IMR-90 (cell line): ENCODE results near the gene PMM2. TPM values are rescaled to one million over a fixed set of nuclear protein-coding genes. Genes with fewer than 3 reads are reported as not detected.

ENCODE experiments used
- ATAC-seq: fragments of 200-7000 bp; cut with Tn5 transposase; 2 replicates; pipeline ENCODE4 v1.9.1; 2020; ENCODE audit warnings: low read depth, mild to moderate bottlenecking, moderate library complexity
- BruUV-seq: library from RNA; stranded (reverse); fragments of 400-500 nt; replicated peaks from 2 replicates; lab custom pipeline; 2021; lab: Mats Ljungman, UMichigan
- CTCF ChIA-PET: fragments of 300-600 bp; formaldehyde crosslinking; extraction: SDS; loops from one replicate; lab custom pipeline; 2021; ENCODE audit warnings: antibody characterized with exemption; lab: Yijun Ruan, JAX
- POLR2A ChIA-PET: fragments of 300-600 bp; sonication (Branson Sonifier 250); formaldehyde crosslinking; loops from one replicate; lab custom pipeline; 2022; ENCODE audit warnings: antibody characterized with exemption; ENCODE audit not compliant: unreplicated experiment; lab: Charles Lee
- DNase-seq: peaks from one replicate; pipeline ENCODE4 v3.0.0; 2013
- H2AFZ ChIP-seq: replicated peaks from 2 replicates; pipeline ENCODE3; 2013; ENCODE audit warnings: low read length, mild to moderate bottlenecking; ENCODE audit not compliant: poor library complexity
- H2AK5ac ChIP-seq: 2 replicates; pipeline ENCODE4 v1.6.1; 2013; ENCODE audit warnings: low read depth, low read length, inconsistent platforms
- H2AK9ac ChIP-seq: replicated peaks from 2 replicates; pipeline ENCODE3; 2013; ENCODE audit warnings: mild to moderate bottlenecking, low read depth, low read length, moderate library complexity; ENCODE audit not compliant: poor library complexity
- H2BK120ac ChIP-seq: 2 replicates; pipeline ENCODE4 v1.6.1; 2013; ENCODE audit warnings: low read depth, low read length, inconsistent platforms
- H2BK15ac ChIP-seq: 3 replicates; pipeline ENCODE4 v1.6.1; 2013; ENCODE audit warnings: low read depth, low read length, inconsistent platforms
- H2BK20ac ChIP-seq: 2 replicates; pipeline ENCODE4 v1.6.1; 2013; ENCODE audit warnings: low read depth, mild to moderate bottlenecking, inconsistent platforms, low read length, moderate library complexity
- H2BK5ac ChIP-seq: 2 replicates; pipeline ENCODE4 v1.6.1; 2013; ENCODE audit warnings: mild to moderate bottlenecking, low read depth, low read length, inconsistent platforms; ENCODE audit not compliant: poor library complexity, severe bottlenecking
- H3K14ac ChIP-seq: replicated peaks from 2 replicates; pipeline ENCODE4 v1.6.1; 2013; ENCODE audit warnings: low read depth, low read length, inconsistent platforms
- H3K18ac ChIP-seq: 2 replicates; pipeline ENCODE4 v1.6.1; 2013; ENCODE audit warnings: low read depth, low read length, control low read depth
- H3K23ac ChIP-seq: 2 replicates; pipeline ENCODE4 v1.6.1; 2013; ENCODE audit warnings: low read depth, low read length, inconsistent platforms
- H3K27ac ChIP-seq: 2 replicates; pipeline ENCODE4 v1.5.1; 2013; ENCODE audit warnings: mild to moderate bottlenecking, control low read depth, low read length; ENCODE audit not compliant: insufficient read depth
- H3K27me3 ChIP-seq: 2 replicates; pipeline ENCODE4 v1.6.1; 2013; ENCODE audit warnings: low read length; ENCODE audit not compliant: control insufficient read depth, insufficient read depth
- H3K36me3 ChIP-seq: 2 replicates; pipeline ENCODE4 v1.6.1; 2013; ENCODE audit warnings: low read length, mixed read lengths; ENCODE audit not compliant: control insufficient read depth, insufficient read depth
- H3K4ac ChIP-seq: 2 replicates; pipeline ENCODE4 v1.6.1; 2013; ENCODE audit warnings: low read depth, low read length, inconsistent platforms
- H3K4me1 ChIP-seq: 2 replicates; pipeline ENCODE4 v1.6.1; 2013; ENCODE audit warnings: low read length, mixed read lengths; ENCODE audit not compliant: control insufficient read depth, insufficient read depth
- H3K4me2 ChIP-seq: 2 replicates; pipeline ENCODE4 v1.6.1; 2013; ENCODE audit warnings: low read depth, mild to moderate bottlenecking, control low read depth, low read length, moderate library complexity
- H3K4me3 ChIP-seq: 2 replicates; pipeline ENCODE4 v1.5.1; 2013; ENCODE audit warnings: low read depth, mild to moderate bottlenecking, control low read depth, low read length, moderate library complexity; ENCODE audit not compliant: insufficient read depth
- H3K56ac ChIP-seq: 2 replicates; pipeline ENCODE4 v1.6.1; 2013; ENCODE audit warnings: low read length, inconsistent platforms; ENCODE audit not compliant: insufficient read depth; ENCODE audit errors: extremely low read depth
- H3K79me1 ChIP-seq, 2 experiments: 2 replicates each; pipeline ENCODE4 v1.6.1; 2013; ENCODE audit warnings: low read length in 2 of 2, inconsistent platforms in 1 of 2, low read depth in 1 of 2
- H3K9ac ChIP-seq: 2 replicates; pipeline ENCODE4 v1.6.1; 2013; ENCODE audit warnings: low read depth, low read length, control low read depth
- H3K9me1 ChIP-seq: 2 replicates; pipeline ENCODE4 v1.6.1; 2013; ENCODE audit warnings: low read length, inconsistent platforms; ENCODE audit not compliant: insufficient read depth
- H3K9me3 ChIP-seq: 2 replicates; pipeline ENCODE4 v1.6.1; 2013; ENCODE audit warnings: low read length; ENCODE audit not compliant: control insufficient read depth, insufficient read depth
- H4K20me1 ChIP-seq: 2 replicates; pipeline ENCODE4 v1.6.1; 2013; ENCODE audit warnings: low read length, inconsistent platforms; ENCODE audit not compliant: insufficient read depth
- H4K5ac ChIP-seq: 2 replicates; pipeline ENCODE4 v1.6.1; 2013; ENCODE audit warnings: mild to moderate bottlenecking, low read depth, low read length, control low read depth
- H4K8ac ChIP-seq, 2 experiments: 2 replicates each; pipeline ENCODE4 v1.6.1; 2013; ENCODE audit warnings: low read depth in 2 of 2, low read length in 2 of 2, control low read depth in 1 of 2, inconsistent platforms in 1 of 2
- H4K91ac ChIP-seq: 2 replicates; pipeline ENCODE4 v1.6.1; 2013; ENCODE audit warnings: low read depth, low read length, inconsistent platforms; ENCODE audit not compliant: insufficient read depth
- CTCF ChIP-seq: conservative IDR thresholded peaks from 2 replicates; pipeline ENCODE4 v1.5.1; 2012; ENCODE audit warnings: mild to moderate bottlenecking, low read depth, low read length, improper control_type of control experiment
- ELK1 ChIP-seq: fragments of 150-350 bp; IDR thresholded peaks from 2 replicates; pipeline ENCODE4 v1.6.1; 2016; ENCODE audit warnings: low read depth, mild to moderate bottlenecking, low read length, moderate library complexity, borderline replicate concordance
- FOS ChIP-seq: fragments of 150-350 bp; IDR thresholded peaks from 2 replicates; pipeline ENCODE4 v1.6.1; 2016; ENCODE audit warnings: low read depth, low read length
- MAFK ChIP-seq: IDR thresholded peaks from 2 replicates; pipeline ENCODE4 v1.6.1; 2012; ENCODE audit warnings: low read depth, low read length, improper control_type of control experiment
- MAZ ChIP-seq: IDR thresholded peaks from 2 replicates; pipeline ENCODE4 v1.6.1; 2012; ENCODE audit warnings: low read depth, mild to moderate bottlenecking, low read length, improper control_type of control experiment, moderate library complexity, borderline replicate concordance
- MXI1 ChIP-seq: IDR thresholded peaks from 2 replicates; pipeline ENCODE4 v1.6.1; 2012; ENCODE audit warnings: low read depth, mild to moderate bottlenecking, low read length, moderate library complexity, borderline replicate concordance
- NFE2L2 ChIP-seq: fragments of 150-350 bp; IDR thresholded peaks from 2 replicates; pipeline ENCODE4 v1.6.1; 2016; ENCODE audit warnings: low read depth, mild to moderate bottlenecking, low read length
- POLR2A ChIP-seq: IDR thresholded peaks from 2 replicates; pipeline ENCODE4 v1.6.1; 2012; ENCODE audit warnings: mild to moderate bottlenecking, low read depth, low read length
- RAD21 ChIP-seq: IDR thresholded peaks from 2 replicates; pipeline ENCODE4 v1.6.1; 2012; ENCODE audit warnings: low read length, improper control_type of control experiment
- RCOR1 ChIP-seq: IDR thresholded peaks from 2 replicates; pipeline ENCODE4 v1.6.1; 2012; ENCODE audit warnings: mild to moderate bottlenecking, low read length, improper control_type of control experiment; ENCODE audit not compliant: insufficient replicate concordance
- RFX5 ChIP-seq: IDR thresholded peaks from 2 replicates; pipeline ENCODE4 v1.8.0; 2012; ENCODE audit warnings: low read depth, mild to moderate bottlenecking, low read length, moderate library complexity
- SMC3 ChIP-seq: fragments of 150-350 bp; IDR thresholded peaks from 2 replicates; pipeline ENCODE4 v1.6.1; 2016; ENCODE audit warnings: low read depth, mild to moderate bottlenecking, antibody characterized with exemption, low read length, moderate library complexity
- USF2 ChIP-seq: fragments of 150-350 bp; IDR thresholded peaks from 2 replicates; pipeline ENCODE4 v1.6.1; 2017; ENCODE audit warnings: mild to moderate bottlenecking, antibody characterized with exemption, low read length, low read depth
- WGBS, 2 experiments: methylation state at CpG; one replicate each; pipeline versions ENCODE4 v1.1.5 to v1.1.7; 2013; ENCODE audit warnings: missing lambda C conversion rate in 2 of 2; ENCODE audit not compliant: insufficient read length in 1 of 2; ENCODE audit errors: extremely low coverage in 2 of 2; 5-methylcytosine and 5-hydroxymethylcytosine counted together
- dilution Hi-C: fragments of 300-500 bp; cut with HindIII; formaldehyde crosslinking; loops from one replicate; pipeline ENCODE4 v1.14.3; 2018; ENCODE audit warnings: low sequenced_read_pairs; ENCODE audit not compliant: unreplicated experiment
- in situ Hi-C: fragments of 300-500 bp; cut with MboI; formaldehyde crosslinking; loops from 3 replicates; pipeline ENCODE4 v1.14.3; 2019; ENCODE audit warnings: low sequenced_read_pairs, inconsistent platforms, mixed read lengths
- intact Hi-C: fragments of 100-400 bp; cut with micrococcal nuclease; formaldehyde crosslinking; loops from 2 replicates; pipeline ENCODE4 v1.10.0; 2022
- polyA plus RNA-seq, 3 experiments: library from polyadenylated mRNA; depleted of rRNA; stranded (reverse); fragments of >200 nt; gene quantifications; 2 replicates each; pipeline ENCODE4 v1.2.3, GENCODE V29; 2012; ENCODE audit warnings: low replicate concordance in 1 of 3
- total RNA-seq: library from RNA; depleted of rRNA; stranded (reverse); fragments of >200 nt; gene quantifications from 2 replicates; pipeline ENCODE4 v1.2.3, GENCODE V29; 2012

Gene PMM2
- total and polyA plus RNA-seq, 2 of the 4 experiments (the other 2 are of a cell fraction) = 25.8 to 38.9 TPM

- no peak for TF ChIP-seq MAZ
- no peak for TF ChIP-seq RAD21
Observed at GRCh38 chr16:8886593-8887430, 89.2 kb downstream of the PMM2 start (continued).

GRCh38 chr16:8887431-8887765 lies 89.8 kb downstream of the PMM2 start:
- H4K5ac ChIP-seq = no peak overlapping the region
- H2BK5ac ChIP-seq = no peak overlapping the region
- H2BK15ac ChIP-seq = no peak overlapping the region
- peaks cover 7 to 62% of the 10 kb centered on the region in 2 experiments; a peak in 3 of 4 replicates for H3K79me1 ChIP-seq
- no peak overlapping the region for H3K9ac ChIP-seq
- ChIA-PET POLR2A (no interaction called here), CTCF (no interaction called here)
- no peak overlapping the region for H2AFZ ChIP-seq
- no peak overlapping the region for H3K4ac ChIP-seq
- no peak overlapping the region for H3K18ac ChIP-seq
- peaks cover 26% of the 10 kb centered on the region for H3K36me3 ChIP-seq
- no peak for DNase-seq
- no peaks in the 10 kb centered on the region for H3K9me3 ChIP-seq
- in situ Hi-C loops (no loop called here), dilution Hi-C loops (no loop called here), intact Hi-C loops (loop anchor here (5.0 to 10.0 kb wide), 2 partner anchors 57 to 120 kb away; no protein-coding TSS in a partner anchor)
- no peak overlapping the region for H3K4me3 ChIP-seq
- H2BK20ac ChIP-seq = no peak overlapping the region
- 100% methylated on average over 4 of the region's 6 CpGs; no CpG with 5 or more reads in 1 of the 2 experiments for WGBS, 2 experiments
- H4K20me1 ChIP-seq = peaks cover 38% of the 10 kb centered on the region
- no peak overlapping the region for H3K23ac ChIP-seq
- no peak overlapping the region for H2BK120ac ChIP-seq
- no peak overlapping the region for H2AK9ac ChIP-seq
- no peak for ATAC-seq
- no peak overlapping the region for H2AK5ac ChIP-seq
- H3K27me3 ChIP-seq = no peaks in the 10 kb centered on the region
- BruUV-seq = no TSS peak
- H3K14ac ChIP-seq = no peak overlapping the region; the same call in 1 of the 2 replicates
- H4K8ac ChIP-seq = no peak overlapping the region
- H3K27ac ChIP-seq = no peak overlapping the region
- peaks cover 33% of the 10 kb centered on the region for H3K9me1 ChIP-seq
- H3K56ac ChIP-seq = no peak overlapping the region
- no peak overlapping the region for H3K4me2 ChIP-seq
- H3K4me1 ChIP-seq = peaks cover 27% of the 10 kb centered on the region
- no peak overlapping the region for H4K91ac ChIP-seq
- TF ChIP-seq NFE2L2 (no peak), USF2 (no peak), FOS (no peak), RAD21 (no peak), ELK1 (no peak), RCOR1 (no peak), POLR2A (no peak), RFX5 (no peak), CTCF (no peak), MXI1 (no peak), MAFK (no peak), SMC3 (no peak)
